Measurements from ENCODE around the gene CCDC59.

DNA sequence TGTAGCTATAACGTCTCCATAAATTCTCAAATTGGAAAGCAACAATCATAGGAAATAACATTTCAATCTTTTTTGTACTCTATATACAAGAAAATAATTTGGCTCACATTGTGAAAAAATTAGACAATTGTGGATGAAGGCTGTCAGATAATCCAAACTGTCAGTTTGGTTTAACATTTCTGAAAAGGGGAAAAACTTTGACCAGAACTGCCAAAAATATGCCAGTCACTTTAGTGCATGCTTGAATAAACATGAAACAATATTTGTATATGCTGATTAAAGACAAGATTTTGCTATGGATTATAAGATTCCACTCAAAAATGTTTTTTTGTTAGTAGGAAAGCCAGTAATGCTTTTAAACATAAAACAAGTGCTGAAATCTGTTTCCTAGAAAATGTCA is 38.9 kb downstream of the CCDC59 start:
- TF ChIP-seq, protein P1, sequence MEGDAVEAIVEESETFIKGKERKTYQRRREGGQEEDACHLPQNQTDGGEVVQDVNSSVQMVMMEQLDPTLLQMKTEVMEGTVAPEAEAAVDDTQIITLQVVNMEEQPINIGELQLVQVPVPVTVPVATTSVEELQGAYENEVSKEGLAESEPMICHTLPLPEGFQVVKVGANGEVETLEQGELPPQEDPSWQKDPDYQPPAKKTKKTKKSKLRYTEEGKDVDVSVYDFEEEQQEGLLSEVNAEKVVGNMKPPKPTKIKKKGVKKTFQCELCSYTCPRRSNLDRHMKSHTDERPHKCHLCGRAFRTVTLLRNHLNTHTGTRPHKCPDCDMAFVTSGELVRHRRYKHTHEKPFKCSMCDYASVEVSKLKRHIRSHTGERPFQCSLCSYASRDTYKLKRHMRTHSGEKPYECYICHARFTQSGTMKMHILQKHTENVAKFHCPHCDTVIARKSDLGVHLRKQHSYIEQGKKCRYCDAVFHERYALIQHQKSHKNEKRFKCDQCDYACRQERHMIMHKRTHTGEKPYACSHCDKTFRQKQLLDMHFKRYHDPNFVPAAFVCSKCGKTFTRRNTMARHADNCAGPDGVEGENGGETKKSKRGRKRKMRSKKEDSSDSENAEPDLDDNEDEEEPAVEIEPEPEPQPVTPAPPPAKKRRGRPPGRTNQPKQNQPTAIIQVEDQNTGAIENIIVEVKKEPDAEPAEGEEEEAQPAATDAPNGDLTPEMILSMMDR (IDR thresholded peaks at IDR 0.05) = no peak
- no peak for TF ChIP-seq POLR2A (IDR thresholded peaks at IDR 0.05)

All from ovary (tissue), 3 donors.